Caco-2 (cell line): Measurements from ENCODE around the gene ACSM3. TPM values are rescaled to one million over a fixed set of nuclear protein-coding genes. Genes with fewer than 3 reads are reported as not detected.

ENCODE experiments used
- BruUV-seq: library from RNA; stranded (reverse); fragments of 400-500 nt; replicated peaks from 2 replicates; lab custom pipeline; 2021; lab: Mats Ljungman, UMichigan
- CTCF ChIA-PET: fragments of 300-600 bp; sonication (Branson Sonifier 250); formaldehyde crosslinking; loops from one replicate; lab custom pipeline; 2022; ENCODE audit warnings: antibody characterized with exemption; lab: Charles Lee
- POLR2A ChIA-PET: fragments of 300-600 bp; sonication (Branson Sonifier 250); formaldehyde crosslinking; loops from one replicate; lab custom pipeline; 2022; ENCODE audit warnings: antibody characterized with exemption; lab: Charles Lee
- DNase-seq, 2 experiments: peaks; one replicate each; pipeline versions ENCODE4 v3.0.0 to v3.0.0-alpha.2; 2020 to 2022
- H3K27me3 ChIP-seq: replicated peaks from 2 replicates; pipeline ENCODE4 v1.6.0; 2011; ENCODE audit warnings: low read length; ENCODE audit not compliant: control insufficient read depth, insufficient read depth
- H3K36me3 ChIP-seq: 2 replicates; pipeline ENCODE4 v1.5.1; 2011; ENCODE audit warnings: low read length; ENCODE audit not compliant: control insufficient read depth, insufficient read depth
- H3K4me1 ChIP-seq: fragments of 250-450 bp; sonication (Bioruptor Pico); 2 replicates; pipeline ENCODE4 v1.5.1; 2020; ENCODE audit warnings: mild to moderate bottlenecking
- H3K4me3 ChIP-seq: 2 replicates; pipeline ENCODE4 v1.5.1; 2011; ENCODE audit warnings: low read depth, mild to moderate bottlenecking, control low read depth, low read length
- H3K9me3 ChIP-seq: fragments of 250-450 bp; sonication (Bioruptor Pico); 2 replicates; pipeline ENCODE4 v1.5.1; 2020; ENCODE audit warnings: mild to moderate bottlenecking, moderate library complexity
- H3K27ac Mint-ChIP-seq: one replicate; pipeline ENCODE4 v1.8.0; 2022; ENCODE audit warnings: mixed read lengths; ENCODE audit not compliant: unreplicated experiment
- H3K27me3 Mint-ChIP-seq: one replicate; pipeline ENCODE4 v1.8.0; 2022; ENCODE audit warnings: mixed read lengths; ENCODE audit not compliant: insufficient read depth, unreplicated experiment
- H3K36me3 Mint-ChIP-seq: one replicate; pipeline ENCODE4 v1.8.0; 2022; ENCODE audit warnings: mild to moderate bottlenecking, mixed read lengths; ENCODE audit not compliant: insufficient read depth, unreplicated experiment
- H3K4me1 Mint-ChIP-seq: one replicate; pipeline ENCODE4 v1.8.0; 2022; ENCODE audit warnings: low read depth, mixed read lengths; ENCODE audit not compliant: unreplicated experiment
- H3K4me3 Mint-ChIP-seq: one replicate; pipeline ENCODE4 v1.8.0; 2022; ENCODE audit warnings: mild to moderate bottlenecking, moderate library complexity, mixed read lengths; ENCODE audit not compliant: unreplicated experiment
- H3K9me3 Mint-ChIP-seq: one replicate; pipeline ENCODE4 v1.8.0; 2022; ENCODE audit warnings: mixed read lengths; ENCODE audit not compliant: unreplicated experiment
- CTCF ChIP-seq, 2 experiments: fragments of 200-600 bp in 1 of 2; IDR thresholded peaks; 1 replicate in 1 of 2; 2 replicates in 1 of 2; pipeline versions ENCODE4 v1.5.1 to v1.8.0; 2011 to 2022; ENCODE audit warnings: antibody characterized with exemption in 1 of 2, control low read depth in 1 of 2, inconsistent platforms in 1 of 2, low read depth in 1 of 2, low read length in 1 of 2, mild to moderate bottlenecking in 1 of 2, moderate library complexity in 1 of 2; ENCODE audit not compliant: insufficient read depth in 1 of 2, severe bottlenecking in 1 of 2, unreplicated experiment in 1 of 2
- intact Hi-C: fragments of 100-400 bp; cut with micrococcal nuclease; formaldehyde crosslinking; loops from one replicate; pipeline ENCODE4 v1.10.0; 2022; ENCODE audit not compliant: unreplicated experiment
- total RNA-seq: library from RNA; stranded (reverse); gene quantifications from 2 replicates; pipeline ENCODE4 v1.2.3, GENCODE V29; 2022

ACSM3 gene
- total RNA-seq, 1 experiment from 2014 or later: 6.9 TPM

GRCh38 chr16:20838240-20838639, 74.4 kb downstream of the ACSM3 start:
- H3K36me3 ChIP-seq: no peaks in the 10 kb centered on the region
- no peak overlapping the region for H3K4me3 Mint-ChIP-seq
- H3K27me3 Mint-ChIP-seq: no peaks in the 10 kb centered on the region
- intact Hi-C loops: no loop called here
- no TSS peak for BruUV-seq
- H3K4me1 Mint-ChIP-seq: no peaks in the 10 kb centered on the region
- H3K4me1 ChIP-seq: no peaks in the 10 kb centered on the region
- no peaks in the 10 kb centered on the region for H3K27me3 ChIP-seq
- H3K36me3 Mint-ChIP-seq: peaks cover 6% of the 10 kb centered on the region
- peaks cover 16% of the 10 kb centered on the region for H3K9me3 Mint-ChIP-seq
- no peak overlapping the region for H3K4me3 ChIP-seq
- ChIA-PET CTCF (no interaction called here), POLR2A (no interaction called here)
- no peaks in the 10 kb centered on the region for H3K9me3 ChIP-seq
- H3K27ac Mint-ChIP-seq: no peak overlapping the region
- TF ChIP-seq CTCF (IDR thresholded peaks at IDR 0.05; ENCODE audit: insufficient read depth in 1 of 2, low read depth in 1 of 2, low read length in 1 of 2, severe bottlenecking in 1 of 2, unreplicated experiment in 1 of 2): no peak
- DNase-seq: no peak

- intact Hi-C loops: no loop called here
- TF ChIP-seq CTCF (IDR thresholded peaks at IDR 0.05; ENCODE audit: insufficient read depth in 1 of 2, low read depth in 1 of 2, low read length in 1 of 2, severe bottlenecking in 1 of 2, unreplicated experiment in 1 of 2): no peak
- Mint-ChIP-seq H3K36me3 (peaks cover 6% of the 10 kb centered on the region), H3K4me3 (no peak overlapping the region), H3K27ac (no peak overlapping the region), H3K9me3 (peaks cover 16% of the 10 kb centered on the region), H3K4me1 (no peaks in the 10 kb centered on the region), H3K27me3 (no peaks in the 10 kb centered on the region)
- H3K4me3 ChIP-seq: no peak overlapping the region
- no peak for DNase-seq
- ChIA-PET POLR2A (no interaction called here), CTCF (no interaction called here)
- no peaks in the 10 kb centered on the region for H3K27me3 ChIP-seq
- H3K9me3 ChIP-seq: no peaks in the 10 kb centered on the region
- BruUV-seq: no TSS peak
- no peaks in the 10 kb centered on the region for H3K36me3 ChIP-seq
- H3K4me1 ChIP-seq: no peaks in the 10 kb centered on the region
Measured at GRCh38 chr16:20839504-20839903, 75.7 kb downstream of the ACSM3 start.

- H3K27me3 Mint-ChIP-seq: no peaks in the 10 kb centered on the region
- Histone ChIP-seq H3K36me3 (no peaks in the 10 kb centered on the region; the same call in 1 of the 2 replicates), H3K4me1 (no peaks in the 10 kb centered on the region), H3K27me3 (no peaks in the 10 kb centered on the region), H3K4me3 (no peak overlapping the region), H3K9me3 (no peaks in the 10 kb centered on the region)
- H3K4me1 Mint-ChIP-seq: no peaks in the 10 kb centered on the region
- no peak for DNase-seq
- no peak overlapping the region for H3K4me3 Mint-ChIP-seq
- ChIA-PET POLR2A (interaction anchor here (0.6 kb wide), 1 partner anchor 54 kb away, joined by 3 read pairs; no protein-coding TSS in a partner anchor), CTCF (no interaction called here)
- no peak overlapping the region for H3K27ac Mint-ChIP-seq
- intact Hi-C loops: no loop called here
- no peaks in the 10 kb centered on the region for H3K9me3 Mint-ChIP-seq
- TF ChIP-seq CTCF (IDR thresholded peaks at IDR 0.05; ENCODE audit: insufficient read depth in 1 of 2, low read depth in 1 of 2, low read length in 1 of 2, severe bottlenecking in 1 of 2, unreplicated experiment in 1 of 2): no peak
- BruUV-seq: no TSS peak
- H3K36me3 Mint-ChIP-seq: peaks cover 23% of the 10 kb centered on the region
Measured at GRCh38 chr16:20844054-20844453, 80.2 kb downstream of the ACSM3 start.
